C4-2B (cell line): ENCODE results near the gene ARHGAP5.

Experiments used
- ZFX ChIP-seq: fragments of 450-650 bp; IDR thresholded peaks from 2 replicates; pipeline ENCODE4 v1.6.1; 2017
- TF ChIP-seq, protein P1 (sequence below): fragments of 450-650 bp; conservative IDR thresholded peaks from 2 replicates; pipeline ENCODE4 v1.5.1; 2017; ENCODE audit warnings: mild to moderate bottlenecking

DNA sequence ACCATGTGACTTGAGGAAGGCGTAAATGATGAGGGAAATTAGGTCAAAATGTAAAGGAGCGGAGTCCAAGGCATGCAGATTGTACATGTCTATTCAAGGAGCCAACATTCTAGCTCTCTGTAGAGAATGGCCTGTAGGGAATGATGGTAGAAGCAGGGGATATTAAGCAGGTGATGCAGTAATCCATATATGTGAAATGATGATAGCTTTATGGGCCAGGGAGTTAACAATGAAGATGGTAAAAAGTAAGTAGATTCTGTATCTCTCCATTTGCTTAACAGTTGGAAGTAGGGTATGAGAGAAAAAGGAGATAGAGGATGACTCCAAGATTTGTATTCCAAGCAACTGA is 33.4 kb downstream of the ARHGAP5 start:
- TF ChIP-seq, protein P1, sequence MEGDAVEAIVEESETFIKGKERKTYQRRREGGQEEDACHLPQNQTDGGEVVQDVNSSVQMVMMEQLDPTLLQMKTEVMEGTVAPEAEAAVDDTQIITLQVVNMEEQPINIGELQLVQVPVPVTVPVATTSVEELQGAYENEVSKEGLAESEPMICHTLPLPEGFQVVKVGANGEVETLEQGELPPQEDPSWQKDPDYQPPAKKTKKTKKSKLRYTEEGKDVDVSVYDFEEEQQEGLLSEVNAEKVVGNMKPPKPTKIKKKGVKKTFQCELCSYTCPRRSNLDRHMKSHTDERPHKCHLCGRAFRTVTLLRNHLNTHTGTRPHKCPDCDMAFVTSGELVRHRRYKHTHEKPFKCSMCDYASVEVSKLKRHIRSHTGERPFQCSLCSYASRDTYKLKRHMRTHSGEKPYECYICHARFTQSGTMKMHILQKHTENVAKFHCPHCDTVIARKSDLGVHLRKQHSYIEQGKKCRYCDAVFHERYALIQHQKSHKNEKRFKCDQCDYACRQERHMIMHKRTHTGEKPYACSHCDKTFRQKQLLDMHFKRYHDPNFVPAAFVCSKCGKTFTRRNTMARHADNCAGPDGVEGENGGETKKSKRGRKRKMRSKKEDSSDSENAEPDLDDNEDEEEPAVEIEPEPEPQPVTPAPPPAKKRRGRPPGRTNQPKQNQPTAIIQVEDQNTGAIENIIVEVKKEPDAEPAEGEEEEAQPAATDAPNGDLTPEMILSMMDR = no peak
- no peak for TF ChIP-seq ZFX
